OCI-LY3 (cell line): ENCODE results near the gene SHLD3.

Experiments
- H2AFZ ChIP-seq: fragments of 200-600, 300-600 bp; shearing (Covaris generic); 2 replicates; pipeline ENCODE4 v1.6.0; 2014; ENCODE audit warnings: antibody characterized with exemption, low read depth, low read length
- H3K27ac ChIP-seq: fragments of 200-600, 300-600 bp; sonication (generic); 2 replicates; pipeline ENCODE4 v1.5.1; 2014; ENCODE audit warnings: mild to moderate bottlenecking, low read length, moderate library complexity, mixed read lengths
- H3K27me3 ChIP-seq: fragments of 200-600, 300-600 bp; sonication (generic); 2 replicates; pipeline ENCODE4 v1.6.1; 2014; ENCODE audit warnings: low read depth, low read length, mixed read lengths
- H3K36me3 ChIP-seq: fragments of 200-600, 300-600 bp; sonication (generic); replicated peaks from 2 replicates; pipeline ENCODE3; 2014; ENCODE audit warnings: low read depth, low read length, mixed read lengths
- H3K4me1 ChIP-seq: fragments of 300-600, 200-600 bp; sonication (generic); 2 replicates; pipeline ENCODE4 v1.6.1; 2014; ENCODE audit warnings: low read length, mixed read lengths
- H3K4me2 ChIP-seq: fragments of 200-600, 300-600 bp; sonication (generic); 2 replicates; pipeline ENCODE4 v1.6.1; 2014; ENCODE audit warnings: low read length, mixed read lengths
- H3K4me3 ChIP-seq: fragments of 300-600, 200-600 bp; sonication (generic); 2 replicates; pipeline ENCODE4 v1.5.1; 2014; ENCODE audit warnings: antibody characterized with exemption, mild to moderate bottlenecking, low read length, moderate library complexity
- H3K79me2 ChIP-seq: fragments of 300-600, 200-600 bp; shearing (Covaris generic); 2 replicates; pipeline ENCODE4 v1.6.1; 2014; ENCODE audit warnings: mild to moderate bottlenecking, low read length, mixed read lengths
- H3K9ac ChIP-seq: fragments of 300-600, 200-600 bp; shearing (Covaris generic); 2 replicates; pipeline ENCODE4 v1.6.0; 2014; ENCODE audit warnings: mild to moderate bottlenecking, low read length, moderate library complexity
- H3K9me3 ChIP-seq: fragments of 200-600, 300-600 bp; shearing (Covaris generic); 2 replicates; pipeline ENCODE4 v1.6.1; 2014; ENCODE audit warnings: low read length, mixed read lengths; ENCODE audit not compliant: insufficient read depth
- H4K20me1 ChIP-seq: fragments of 200-600, 300-600 bp; sonication (generic); 2 replicates; pipeline ENCODE4 v1.6.1; 2016; ENCODE audit warnings: low read length, mixed read lengths; ENCODE audit not compliant: insufficient read depth
- EZH2phosphoT487 ChIP-seq: fragments of 200-600 bp; shearing (Covaris generic); IDR thresholded peaks from 2 replicates; pipeline ENCODE4 v1.6.1; 2018; ENCODE audit warnings: antibody characterized with exemption, mixed run types, low read depth
- TF ChIP-seq, protein P1 (sequence below): fragments of 200-600, 300-600 bp; sonication (generic); IDR thresholded peaks from 2 replicates; pipeline ENCODE4 v1.5.1; 2014; ENCODE audit warnings: antibody characterized with exemption, low read length, low read depth

The SHLD3 gene

DNA sequence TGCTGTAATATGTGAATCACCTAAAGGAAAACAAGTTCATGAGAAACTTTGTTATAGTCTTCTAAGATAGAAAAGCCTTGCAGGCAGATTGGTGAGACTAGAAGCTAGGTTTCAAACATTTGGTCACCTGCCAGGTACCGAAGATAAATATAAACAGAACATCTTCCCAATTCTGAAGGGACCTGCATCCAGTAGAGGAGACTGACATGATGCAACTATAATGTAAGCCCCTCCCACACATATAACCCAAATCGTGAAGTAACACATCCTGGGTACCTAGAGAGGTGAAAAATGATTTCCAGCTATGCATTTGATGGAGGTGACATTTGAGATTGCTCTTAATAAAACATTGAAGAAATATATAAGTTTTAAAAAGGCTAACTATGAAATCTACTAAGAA lies 29.9 kb downstream of the SHLD3 start:
- Histone ChIP-seq H3K4me3 (no peak overlapping the region), H3K27me3 (no peaks in the 10 kb centered on the region), H3K27ac (no peak overlapping the region), H3K9ac (no peak overlapping the region), H2AFZ (no peak overlapping the region), H3K9me3 (no peaks in the 10 kb centered on the region), H3K4me2 (no peak overlapping the region), H3K36me3 (no peaks in the 10 kb centered on the region), H4K20me1 (no peaks in the 10 kb centered on the region), H3K4me1 (no peaks in the 10 kb centered on the region), H3K79me2 (no peaks in the 10 kb centered on the region)
- no peak for TF ChIP-seq EZH2phosphoT487
- TF ChIP-seq, protein P1, sequence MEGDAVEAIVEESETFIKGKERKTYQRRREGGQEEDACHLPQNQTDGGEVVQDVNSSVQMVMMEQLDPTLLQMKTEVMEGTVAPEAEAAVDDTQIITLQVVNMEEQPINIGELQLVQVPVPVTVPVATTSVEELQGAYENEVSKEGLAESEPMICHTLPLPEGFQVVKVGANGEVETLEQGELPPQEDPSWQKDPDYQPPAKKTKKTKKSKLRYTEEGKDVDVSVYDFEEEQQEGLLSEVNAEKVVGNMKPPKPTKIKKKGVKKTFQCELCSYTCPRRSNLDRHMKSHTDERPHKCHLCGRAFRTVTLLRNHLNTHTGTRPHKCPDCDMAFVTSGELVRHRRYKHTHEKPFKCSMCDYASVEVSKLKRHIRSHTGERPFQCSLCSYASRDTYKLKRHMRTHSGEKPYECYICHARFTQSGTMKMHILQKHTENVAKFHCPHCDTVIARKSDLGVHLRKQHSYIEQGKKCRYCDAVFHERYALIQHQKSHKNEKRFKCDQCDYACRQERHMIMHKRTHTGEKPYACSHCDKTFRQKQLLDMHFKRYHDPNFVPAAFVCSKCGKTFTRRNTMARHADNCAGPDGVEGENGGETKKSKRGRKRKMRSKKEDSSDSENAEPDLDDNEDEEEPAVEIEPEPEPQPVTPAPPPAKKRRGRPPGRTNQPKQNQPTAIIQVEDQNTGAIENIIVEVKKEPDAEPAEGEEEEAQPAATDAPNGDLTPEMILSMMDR = no peak

DNA sequence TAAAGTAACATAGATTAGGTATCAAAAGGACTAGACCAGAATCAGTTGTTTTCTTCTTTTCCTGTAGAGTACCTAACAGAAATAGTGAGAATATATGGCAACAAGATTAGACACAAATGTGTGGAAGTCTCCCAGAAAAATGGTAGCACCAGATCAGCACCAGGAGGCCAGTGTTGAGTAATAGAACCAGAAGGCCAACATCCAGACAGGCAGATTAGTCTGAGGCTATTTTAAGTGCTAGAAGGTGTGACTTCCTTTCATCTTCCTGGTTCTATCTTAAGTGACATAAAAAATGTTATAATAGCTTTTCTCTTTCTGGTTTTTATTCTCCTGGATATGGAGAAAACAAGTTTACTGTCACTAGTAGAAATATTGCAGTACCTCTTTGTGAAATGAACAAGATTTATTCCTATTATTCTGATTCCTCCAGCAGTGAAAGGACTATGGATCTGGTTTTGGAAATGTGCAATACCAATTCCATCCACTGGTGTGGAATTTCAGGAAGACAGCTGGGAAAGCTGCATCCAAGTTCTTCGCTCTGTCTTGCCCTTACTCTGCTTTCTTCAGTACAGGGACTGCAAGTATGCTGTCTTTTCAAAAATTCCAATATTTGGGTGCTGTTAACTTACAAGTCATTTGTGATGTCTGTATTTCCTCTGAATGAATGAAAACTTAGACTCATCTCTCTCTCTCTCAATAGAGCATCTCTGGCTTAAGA lies 39.1 kb downstream of the SHLD3 start:
- Histone ChIP-seq H3K27me3 (no peaks in the 10 kb centered on the region), H3K9ac (no peak overlapping the region), H3K4me1 (peaks cover 3% of the 10 kb centered on the region; the same call in 1 of the 2 replicates), H3K79me2 (no peaks in the 10 kb centered on the region), H3K4me2 (no peak overlapping the region), H2AFZ (no peak overlapping the region), H3K9me3 (no peaks in the 10 kb centered on the region), H3K36me3 (peaks cover 2% of the 10 kb centered on the region), H3K27ac (no peak overlapping the region), H3K4me3 (no peak overlapping the region), H4K20me1 (no peaks in the 10 kb centered on the region)
- no peak for TF ChIP-seq EZH2phosphoT487
- TF ChIP-seq, protein P1 = no peak

DNA sequence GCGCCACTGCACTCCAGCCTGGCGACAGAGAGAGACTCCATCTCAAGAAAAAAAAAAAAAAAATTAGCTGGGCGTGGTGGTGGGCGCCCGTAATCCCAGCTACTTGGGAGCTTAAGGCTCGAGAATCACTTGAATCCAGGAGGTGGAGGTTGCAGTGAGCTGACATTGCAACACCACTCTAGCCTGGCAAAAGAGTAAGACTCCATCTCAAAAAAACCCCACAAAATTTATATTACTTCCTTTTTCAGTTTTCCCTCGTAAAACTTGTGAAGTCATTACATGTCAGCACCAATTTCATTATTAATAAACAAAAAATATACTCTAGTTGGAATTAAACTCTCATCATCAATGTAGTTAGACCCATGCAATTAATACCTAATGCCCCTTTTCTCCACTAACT lies 43.9 kb downstream of the SHLD3 start:
- Histone ChIP-seq H3K4me2 (no peak overlapping the region), H3K27ac (no peak overlapping the region), H3K9ac (no peak overlapping the region), H2AFZ (no peak overlapping the region), H3K27me3 (no peaks in the 10 kb centered on the region), H3K4me1 (peaks cover 3% of the 10 kb centered on the region; the same call in 1 of the 2 replicates), H3K9me3 (no peaks in the 10 kb centered on the region), H3K4me3 (no peak overlapping the region), H3K36me3 (peaks cover 8% of the 10 kb centered on the region), H4K20me1 (no peaks in the 10 kb centered on the region), H3K79me2 (no peaks in the 10 kb centered on the region)
- TF ChIP-seq EZH2phosphoT487 = no peak

DNA sequence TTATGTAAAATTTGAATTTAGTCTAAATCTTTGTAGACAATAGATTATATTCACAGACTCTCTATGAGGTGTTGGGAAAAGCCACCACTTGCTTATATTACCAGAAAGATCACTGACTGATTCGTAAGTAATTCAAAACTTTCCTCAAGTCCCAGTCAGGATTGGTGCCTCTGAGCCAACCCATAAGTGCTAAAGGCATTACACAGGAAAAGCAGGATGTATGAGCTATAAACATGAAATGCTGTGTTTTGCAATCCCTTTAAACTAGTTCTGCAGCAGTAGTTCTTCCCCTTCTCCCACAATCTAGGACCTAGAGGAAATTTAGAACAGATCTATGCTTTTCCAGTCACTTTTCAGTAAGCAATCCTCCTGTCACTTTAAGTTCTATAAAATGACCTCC lies 48.0 kb downstream of the SHLD3 start:
- no peak overlapping the region for H3K27ac ChIP-seq
- no peak overlapping the region for H3K4me2 ChIP-seq
- H3K9ac ChIP-seq = no peak overlapping the region
- no peaks in the 10 kb centered on the region for H3K9me3 ChIP-seq
- H3K79me2 ChIP-seq = no peaks in the 10 kb centered on the region
- H2AFZ ChIP-seq = no peak overlapping the region
- H4K20me1 ChIP-seq = no peaks in the 10 kb centered on the region
- TF ChIP-seq, protein P1 = no peak
- peaks cover 6% of the 10 kb centered on the region for H3K36me3 ChIP-seq
- H3K4me3 ChIP-seq = no peak overlapping the region
- H3K4me1 ChIP-seq = peaks cover 3% of the 10 kb centered on the region; the same call in 1 of the 2 replicates
- no peaks in the 10 kb centered on the region for H3K27me3 ChIP-seq
